OCI-LY1 (cell line): ENCODE results near the gene SMURF2.

Experiments used
- EZH2 ChIP-seq: fragments of 200-600 bp; sonication (generic), shearing (Covaris generic); IDR thresholded peaks from 2 replicates; pipeline ENCODE4 v1.8.0; 2017; ENCODE audit warnings: borderline replicate concordance, mixed run types, mild to moderate bottlenecking, antibody characterized with exemption, low read length, moderate library complexity, mixed read lengths
- TF ChIP-seq, protein P1 (sequence below): fragments of 200-600 bp; sonication (generic), shearing (Covaris generic); IDR thresholded peaks from 2 replicates; pipeline ENCODE4 v1.5.1; 2017; ENCODE audit warnings: mild to moderate bottlenecking, antibody characterized with exemption, low read length, moderate library complexity, mixed read lengths

DNA sequence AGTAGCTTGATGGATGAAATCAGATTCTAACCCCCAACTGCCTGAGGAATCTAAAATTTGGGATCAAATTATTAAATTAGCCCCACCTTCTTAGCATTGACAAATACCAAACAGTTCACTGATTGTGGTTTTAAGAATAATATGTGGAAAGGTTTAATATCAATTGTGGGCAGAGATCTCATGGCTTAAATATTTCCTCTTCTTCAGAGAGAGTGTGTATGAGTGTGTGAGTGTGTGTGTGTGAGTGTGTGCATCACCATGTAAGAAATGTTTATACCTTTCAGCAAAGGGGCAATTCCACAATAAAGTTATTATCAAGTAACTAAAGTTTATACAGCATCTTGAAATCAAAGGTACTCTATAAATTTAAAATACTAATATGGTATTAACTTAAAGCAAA, 3.2 kb downstream of the SMURF2 start:
- TF ChIP-seq, protein P1, sequence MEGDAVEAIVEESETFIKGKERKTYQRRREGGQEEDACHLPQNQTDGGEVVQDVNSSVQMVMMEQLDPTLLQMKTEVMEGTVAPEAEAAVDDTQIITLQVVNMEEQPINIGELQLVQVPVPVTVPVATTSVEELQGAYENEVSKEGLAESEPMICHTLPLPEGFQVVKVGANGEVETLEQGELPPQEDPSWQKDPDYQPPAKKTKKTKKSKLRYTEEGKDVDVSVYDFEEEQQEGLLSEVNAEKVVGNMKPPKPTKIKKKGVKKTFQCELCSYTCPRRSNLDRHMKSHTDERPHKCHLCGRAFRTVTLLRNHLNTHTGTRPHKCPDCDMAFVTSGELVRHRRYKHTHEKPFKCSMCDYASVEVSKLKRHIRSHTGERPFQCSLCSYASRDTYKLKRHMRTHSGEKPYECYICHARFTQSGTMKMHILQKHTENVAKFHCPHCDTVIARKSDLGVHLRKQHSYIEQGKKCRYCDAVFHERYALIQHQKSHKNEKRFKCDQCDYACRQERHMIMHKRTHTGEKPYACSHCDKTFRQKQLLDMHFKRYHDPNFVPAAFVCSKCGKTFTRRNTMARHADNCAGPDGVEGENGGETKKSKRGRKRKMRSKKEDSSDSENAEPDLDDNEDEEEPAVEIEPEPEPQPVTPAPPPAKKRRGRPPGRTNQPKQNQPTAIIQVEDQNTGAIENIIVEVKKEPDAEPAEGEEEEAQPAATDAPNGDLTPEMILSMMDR, result no peak
- no peak for TF ChIP-seq EZH2
